NB4 (cell line): Measurements from ENCODE around the gene PNMA8B.
A peak's percentile ranks its signal among the peaks of the same experiment; 100 is the strongest.

Experiments used
- POLR2A ChIP-seq: IDR thresholded peaks from 2 replicates; pipeline ENCODE4 v1.6.1; 2011; ENCODE audit warnings: mild to moderate bottlenecking; ENCODE audit not compliant: insufficient read length; ENCODE audit errors: extremely low read depth
- TF ChIP-seq, protein P1 (sequence below): IDR thresholded peaks from one replicate; pipeline ENCODE4 v1.5.1; 2012; ENCODE audit warnings: low read depth, low read length

DNA sequence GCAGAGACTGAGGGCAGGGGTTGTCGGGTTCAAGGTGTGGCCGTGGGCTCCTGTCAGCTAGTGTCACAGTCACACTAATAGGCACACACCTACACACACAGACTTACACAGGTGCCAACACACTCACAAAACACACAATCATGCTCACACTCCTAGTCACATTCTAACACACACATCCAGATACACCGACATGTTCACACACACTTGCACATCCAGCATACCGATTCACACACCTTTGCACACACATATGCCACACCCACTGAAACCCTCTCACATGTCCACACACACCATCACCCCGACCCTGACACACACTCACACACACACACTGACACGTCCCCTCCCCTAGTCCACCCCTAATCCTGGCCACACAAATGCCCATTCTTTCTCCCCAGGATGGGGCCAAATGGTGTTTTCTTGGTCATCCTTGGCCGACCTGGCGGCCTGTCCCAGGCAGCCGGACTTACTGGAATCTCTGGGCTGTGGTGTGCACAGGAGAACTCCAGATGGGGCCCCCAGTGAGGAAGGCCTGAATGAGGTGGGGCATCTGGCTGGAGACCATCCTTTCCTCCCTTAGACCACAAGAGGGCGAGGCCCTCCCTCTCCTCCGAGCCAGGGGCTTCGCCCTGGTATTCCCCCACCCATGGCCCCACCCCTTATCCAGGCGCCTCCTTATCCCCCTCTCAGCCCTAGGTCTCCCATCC, 19.1 kb upstream of the PNMA8B start:
- TF ChIP-seq, protein P1, sequence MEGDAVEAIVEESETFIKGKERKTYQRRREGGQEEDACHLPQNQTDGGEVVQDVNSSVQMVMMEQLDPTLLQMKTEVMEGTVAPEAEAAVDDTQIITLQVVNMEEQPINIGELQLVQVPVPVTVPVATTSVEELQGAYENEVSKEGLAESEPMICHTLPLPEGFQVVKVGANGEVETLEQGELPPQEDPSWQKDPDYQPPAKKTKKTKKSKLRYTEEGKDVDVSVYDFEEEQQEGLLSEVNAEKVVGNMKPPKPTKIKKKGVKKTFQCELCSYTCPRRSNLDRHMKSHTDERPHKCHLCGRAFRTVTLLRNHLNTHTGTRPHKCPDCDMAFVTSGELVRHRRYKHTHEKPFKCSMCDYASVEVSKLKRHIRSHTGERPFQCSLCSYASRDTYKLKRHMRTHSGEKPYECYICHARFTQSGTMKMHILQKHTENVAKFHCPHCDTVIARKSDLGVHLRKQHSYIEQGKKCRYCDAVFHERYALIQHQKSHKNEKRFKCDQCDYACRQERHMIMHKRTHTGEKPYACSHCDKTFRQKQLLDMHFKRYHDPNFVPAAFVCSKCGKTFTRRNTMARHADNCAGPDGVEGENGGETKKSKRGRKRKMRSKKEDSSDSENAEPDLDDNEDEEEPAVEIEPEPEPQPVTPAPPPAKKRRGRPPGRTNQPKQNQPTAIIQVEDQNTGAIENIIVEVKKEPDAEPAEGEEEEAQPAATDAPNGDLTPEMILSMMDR = peak; percentile 8
- TF ChIP-seq POLR2A = no peak
